Neural cell (in vitro differentiated cells): ENCODE measurements around the gene PRKX.
"Not testable (repeated sequence)": the region's sequence is repeated elsewhere in the genome, so short reads cannot be mapped to it uniquely, and the experiment has no call there.

Source experiments
- CTCF ChIP-seq: fragments of 450-650 bp; IDR thresholded peaks from 2 replicates; pipeline ENCODE4 v1.5.1; 2014; ENCODE audit warnings: antibody characterized with exemption, mild to moderate bottlenecking, moderate library complexity; ENCODE audit not compliant: poor library complexity, severe bottlenecking
- MXI1 ChIP-seq: fragments of 450-650 bp; conservative IDR thresholded peaks from 2 replicates; pipeline ENCODE4 v1.6.1; 2014; ENCODE audit warnings: antibody characterized with exemption, mild to moderate bottlenecking; ENCODE audit not compliant: poor library complexity, severe bottlenecking
- RAD21 ChIP-seq: fragments of 450-650 bp; conservative IDR thresholded peaks from 2 replicates; pipeline ENCODE4 v1.6.1; 2014; ENCODE audit warnings: antibody characterized with exemption, mild to moderate bottlenecking, moderate library complexity
- SMC3 ChIP-seq: fragments of 450-650 bp; conservative IDR thresholded peaks from 2 replicates; pipeline ENCODE4 v1.6.1; 2014; ENCODE audit warnings: antibody characterized with exemption, mild to moderate bottlenecking, moderate library complexity; ENCODE audit not compliant: poor library complexity

- not testable (repeated sequence) for TF ChIP-seq RAD21, CTCF, SMC3, MXI1
Observed at GRCh38 chrX:3663576-3664250, 49.7 kb downstream of the PRKX start.
